ENCODE data around the gene DISP2.
A peak's percentile ranks its signal among the peaks of the same experiment; 100 is the strongest.

DISP2 gene

GRCh38 chr15:40379374-40379773 lies 21.4 kb downstream of the DISP2 start:
- TF ChIP-seq CTCF (IDR thresholded peaks at IDR 0.05; ENCODE audit: low read depth, low read length), result no peak
- in situ Hi-C loops (cut with HindIII; ENCODE audit: low sequenced_read_pairs), result no loop called here
- DNase-seq (ENCODE audit: low read depth, low spot score), result no peak
- no peak overlapping the region for H3K4me3 ChIP-seq (ENCODE audit: low read depth, low read length)

DNA sequence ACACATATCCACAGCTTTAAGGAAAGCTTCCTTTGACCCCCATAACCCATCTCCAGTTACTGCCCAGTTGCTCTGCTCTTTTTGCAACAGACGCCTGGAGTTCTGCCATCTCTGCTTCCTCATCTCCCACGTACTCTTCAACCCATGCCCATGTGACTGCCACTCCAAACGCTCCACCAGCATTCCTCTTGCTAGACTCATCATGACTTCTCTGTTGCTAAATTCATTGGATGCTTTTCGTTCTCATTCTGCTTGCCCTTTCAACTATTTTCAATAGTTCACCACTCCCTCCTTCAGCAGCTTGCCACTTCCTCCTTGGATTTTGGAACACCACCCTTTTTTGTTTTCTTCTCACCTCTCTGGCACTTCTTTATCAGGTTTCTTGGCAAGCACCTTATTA lies 21.8 kb downstream of the DISP2 start:
- H3K4me3 ChIP-seq (ENCODE audit: low read depth, low read length), result no peak overlapping the region
- in situ Hi-C loops (cut with HindIII; ENCODE audit: low sequenced_read_pairs), result no loop called here
- TF ChIP-seq CTCF (IDR thresholded peaks at IDR 0.05; ENCODE audit: low read depth, low read length), result no peak
- DNase-seq (ENCODE audit: low read depth, low spot score), result peak; percentile 91

GRCh38 chr15:40380636-40381035 lies 22.6 kb downstream of the DISP2 start:
- in situ Hi-C loops (cut with HindIII; ENCODE audit: low sequenced_read_pairs), result no loop called here
- no peak overlapping the region for H3K4me3 ChIP-seq (ENCODE audit: low read depth, low read length)
- DNase-seq (ENCODE audit: low read depth, low spot score), result no peak
- TF ChIP-seq CTCF (IDR thresholded peaks at IDR 0.05; ENCODE audit: low read depth, low read length), result no peak

GRCh38 chr15:40381818-40382529 lies 24.0 kb downstream of the DISP2 start:
- H3K4me3 ChIP-seq (ENCODE audit: low read depth, low read length), result no peak overlapping the region
- DNase-seq (ENCODE audit: low read depth, low spot score), result no peak
- no peak for TF ChIP-seq CTCF (IDR thresholded peaks at IDR 0.05; ENCODE audit: low read depth, low read length)
- in situ Hi-C loops (cut with HindIII; ENCODE audit: low sequenced_read_pairs), result no loop called here

GRCh38 chr15:40382580-40383456 lies 24.8 kb downstream of the DISP2 start, which contains the start of gene KNSTRN:
KNSTRN (plus strand) TSS chr15:40382721; CDS start chr15:40382836, 115 bp downstream.
- TF ChIP-seq CTCF (IDR thresholded peaks at IDR 0.05; ENCODE audit: low read depth, low read length), result no peak
- in situ Hi-C loops (cut with HindIII; ENCODE audit: low sequenced_read_pairs), result no loop called here
- peak within 1 kb of the TSS; percentile 76 for H3K4me3 ChIP-seq (ENCODE audit: low read depth, low read length)
- DNase-seq (ENCODE audit: low read depth, low spot score), result peak; percentile 91

- DNase-seq (ENCODE audit: low read depth, low spot score), result no peak
- no peak overlapping the region for H3K4me3 ChIP-seq (ENCODE audit: low read depth, low read length)
- in situ Hi-C loops (cut with HindIII; ENCODE audit: low sequenced_read_pairs), result no loop called here
- no peak for TF ChIP-seq CTCF (IDR thresholded peaks at IDR 0.05; ENCODE audit: low read depth, low read length)
Measured at GRCh38 chr15:40386480-40386879, 28.5 kb downstream of the DISP2 start.
